Pancreas (tissue), 10 donors: ENCODE measurements around the gene PGBD4. TPM values are rescaled to one million over a fixed set of nuclear protein-coding genes. Genes with fewer than 3 reads are reported as not detected.

Source experiments
- ATAC-seq, 4 donors: fragments of 200-7000 bp; cut with Tn5 transposase; one replicate each; pipeline versions ENCODE4 v1.8.0 to v1.9.1; 2020; ENCODE audit warnings: mild to moderate bottlenecking in 4 of 4, moderate library complexity in 4 of 4
- DNase-seq, 6 donors: peaks; one replicate each; pipeline ENCODE4 v3.0.0-alpha.2; 2020
- FAIRE-seq: peaks from 2 replicates; lab custom pipeline; 2012; peaks lifted over from hg19 to GRCh38; lab: Jason Lieb, UNC
- H3K27ac ChIP-seq, 4 donors: fragments of 200-600 bp; sonication (generic); 1 replicate in 3 of 4; 2 replicates in 1 of 4; pipeline versions ENCODE4 v1.5.0 to v1.8.0; 2020
- H3K27me3 ChIP-seq, 4 donors: fragments of 200-600 bp; one replicate each; pipeline ENCODE4 v1.8.0; 2021
- H3K36me3 ChIP-seq, 3 donors: fragments of 200-600 bp; sonication (generic) in 1 of 3; one replicate each; pipeline versions ENCODE4 v1.5.0 to v1.8.0; 2020 to 2021
- H3K4me1 ChIP-seq, 3 donors: fragments of 200-600 bp; one replicate each; pipeline ENCODE4 v1.8.0; 2021
- H3K4me3 ChIP-seq, 4 donors: fragments of 200-600 bp; sonication (generic) in 2 of 4; one replicate each; pipeline versions ENCODE4 v1.5.0 to v1.8.0; 2020 to 2021
- H3K9me3 ChIP-seq, 4 donors: fragments of 200-600 bp; one replicate each; pipeline ENCODE4 v1.8.0; 2021
- CTCF ChIP-seq, 4 donors: fragments of 200-600 bp; sonication (generic) in 3 of 4; IDR thresholded peaks; one replicate each; pipeline versions ENCODE4 v1.5.0 to v1.8.0; 2021; ENCODE audit warnings: antibody characterized with exemption in 4 of 4
- WGBS, 2 donors: extraction: QIAGEN DNeasy Blood & Tissue Kit; methylation state at CpG; one replicate each; pipeline ENCODE4 v1.1.7; 2013; 5-methylcytosine and 5-hydroxymethylcytosine counted together
- intact Hi-C, 3 donors: fragments of 100-400 bp; cut with DNase I; formaldehyde crosslinking; loops; one replicate each; pipeline versions ENCODE4 v1.11.1 to v1.14.2; 2022
- polyA plus RNA-seq, 2 donors: library from polyadenylated mRNA; stranded (reverse); fragments of 200-250 nt; gene quantifications; one replicate each; pipeline ENCODE4 v1.2.3, GENCODE V29; 2013
- total RNA-seq, 6 donors: library from RNA; stranded (reverse); fragmentation: NEBNext Ultra II Directional in 4 of 6; extraction: Animal tissue kit (Norgen Biotek cat#: 25700) in 4 of 6; gene quantifications; one replicate each; pipeline versions ENCODE4 v1.2.1 to v1.2.4, GENCODE V29; 2021 to 2023
- donor health status: healthy with polysubstance abuse.
- donor health status: DM: no; HTN: no; CAD: no; lungs with moderate emphysema.
- donor health status: DM: no; HTN: no; CAD: no.
- donor health status: control.
- donor health status: control.
- donor health status: Bipolar disorder and iron deficiency.
- donor health status: DM: yes; HTN: yes; CAD: no.
- donor health status: DM: no; HTN: no; CAD: no.
- donor health status: DM: no; HTN: no; CAD: no.
- donor health status: DM: yes; HTN: yes; CAD: no.

The PGBD4 gene
- total and polyA plus RNA-seq, 8 donors: 0.37 to 1.1 (median 0.59) TPM

- Histone ChIP-seq H3K36me3 (no peaks in the 10 kb centered on the region), H3K27me3 (no peaks in the 10 kb centered on the region), H3K4me3 (no peak overlapping the region), H3K27ac (no peak overlapping the region), H3K4me1 (no peaks in the 10 kb centered on the region), H3K9me3 (no peaks in the 10 kb centered on the region)
- peak in 2 of 4 donors; percentile 36 to 46 for TF ChIP-seq CTCF (IDR thresholded peaks at IDR 0.05)
- FAIRE-seq (no peak), DNase-seq (no peak), ATAC-seq (peak; percentile 46 to 69 (median 62))
- WGBS, 2 donors: 49 to 63% methylated on average over 5 of the region's 5 CpGs
- intact Hi-C loops: loop anchor here in 2 of 3 donors (10.0 kb wide), 2 partner anchors 95 to 105 kb away; partner anchors contain the start of gene KATNBL1 (in 1 of the 2)
Measured at GRCh38 chr15:34109797-34110663, 8.1 kb downstream of the PGBD4 start.

- Histone ChIP-seq H3K4me1 (no peaks in the 10 kb centered on the region), H3K27me3 (no peaks in the 10 kb centered on the region), H3K9me3 (no peaks in the 10 kb centered on the region), H3K27ac (no peak overlapping the region), H3K36me3 (no peaks in the 10 kb centered on the region), H3K4me3 (no peak overlapping the region)
- 55 to 63% methylated on average over 6 of the region's 6 CpGs for WGBS, 2 donors
- no peak for TF ChIP-seq CTCF (IDR thresholded peaks at IDR 0.05)
- intact Hi-C loops: loop anchor here in 1 of 3 donors (10.0 kb wide), 1 partner anchor 93 kb away; no protein-coding TSS in a partner anchor
- FAIRE-seq: no peak
- no peak for ATAC-seq
- no peak for DNase-seq
Measured at GRCh38 chr15:34111488-34111887, 9.6 kb downstream of the PGBD4 start.

- no peak for DNase-seq
- no peaks in the 10 kb centered on the region for H3K9me3 ChIP-seq
- WGBS, 2 donors: 49 to 50% methylated on average over 2 of the region's 2 CpGs
- no peak for FAIRE-seq
- no peaks in the 10 kb centered on the region for H3K27me3 ChIP-seq
- no peak for ATAC-seq
- no peak overlapping the region for H3K4me3 ChIP-seq
- intact Hi-C loops: loop anchor here in 1 of 3 donors (10.0 kb wide), 1 partner anchor 91 kb away; no protein-coding TSS in a partner anchor
- no peak for TF ChIP-seq CTCF (IDR thresholded peaks at IDR 0.05)
- no peak overlapping the region for H3K27ac ChIP-seq
- no peaks in the 10 kb centered on the region for H3K4me1 ChIP-seq
- no peaks in the 10 kb centered on the region for H3K36me3 ChIP-seq
Measured at GRCh38 chr15:34114215-34114614, 12.3 kb downstream of the PGBD4 start.

DNA sequence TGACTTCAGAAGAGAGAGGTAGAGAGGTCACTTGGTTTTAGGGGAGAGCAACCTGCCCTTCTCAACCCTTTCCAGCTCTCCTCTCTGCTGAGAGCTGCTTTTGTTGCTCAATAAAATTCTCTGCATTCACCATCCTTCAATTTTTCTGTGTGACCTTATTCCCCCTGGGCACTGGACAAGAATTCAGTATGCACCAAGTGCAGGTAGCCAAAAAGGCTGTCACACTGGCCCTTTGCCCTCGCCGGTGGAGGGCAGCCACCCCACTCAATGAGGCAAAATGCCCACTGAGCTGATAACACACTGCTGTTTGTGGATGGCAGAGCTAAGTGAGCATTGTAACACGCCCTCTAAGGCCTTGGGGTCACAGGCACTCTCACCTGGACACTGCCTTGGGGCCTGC is 12.9 kb downstream of the PGBD4 start:
- no peaks in the 10 kb centered on the region for H3K4me1 ChIP-seq
- H3K4me3 ChIP-seq: no peak overlapping the region
- H3K9me3 ChIP-seq: no peaks in the 10 kb centered on the region
- no peak for ATAC-seq
- intact Hi-C loops: loop anchor here in 1 of 3 donors (10.0 kb wide), 1 partner anchor 90 kb away; no protein-coding TSS in a partner anchor
- no peak for DNase-seq
- no peaks in the 10 kb centered on the region for H3K36me3 ChIP-seq
- WGBS, 2 donors: 75 to 81% methylated on average over 3 of the region's 3 CpGs
- no peak overlapping the region for H3K27ac ChIP-seq
- TF ChIP-seq CTCF (IDR thresholded peaks at IDR 0.05): no peak
- no peaks in the 10 kb centered on the region for H3K27me3 ChIP-seq
- no peak for FAIRE-seq
